GM19438 (cell line): ENCODE measurements around the gene PLEKHH2.
"Not testable (repeated sequence)": the region's sequence is repeated elsewhere in the genome, so short reads cannot be mapped to it uniquely, and the experiment has no call there.

Source experiments
- ATAC-seq: cut with Tn5 transposase; IDR thresholded peaks from one replicate; pipeline ENCODE4 v1.9.1; 2021; ENCODE audit warnings: low read depth; ENCODE audit not compliant: unreplicated experiment

PLEKHH2 gene

GRCh38 chr2:43636153-43636552, 907 bp upstream of the PLEKHH2 start:
- not testable (repeated sequence) for ATAC-seq

GRCh38 chr2:43636621-43637020, 439 bp upstream of the PLEKHH2 start:
- ATAC-seq: no peak

GRCh38 chr2:43642363-43642762, 5.3 kb downstream of the PLEKHH2 start:
- no peak for ATAC-seq

- no peak for ATAC-seq
Observed at GRCh38 chr2:43643680-43644079, 6.6 kb downstream of the PLEKHH2 start.

DNA sequence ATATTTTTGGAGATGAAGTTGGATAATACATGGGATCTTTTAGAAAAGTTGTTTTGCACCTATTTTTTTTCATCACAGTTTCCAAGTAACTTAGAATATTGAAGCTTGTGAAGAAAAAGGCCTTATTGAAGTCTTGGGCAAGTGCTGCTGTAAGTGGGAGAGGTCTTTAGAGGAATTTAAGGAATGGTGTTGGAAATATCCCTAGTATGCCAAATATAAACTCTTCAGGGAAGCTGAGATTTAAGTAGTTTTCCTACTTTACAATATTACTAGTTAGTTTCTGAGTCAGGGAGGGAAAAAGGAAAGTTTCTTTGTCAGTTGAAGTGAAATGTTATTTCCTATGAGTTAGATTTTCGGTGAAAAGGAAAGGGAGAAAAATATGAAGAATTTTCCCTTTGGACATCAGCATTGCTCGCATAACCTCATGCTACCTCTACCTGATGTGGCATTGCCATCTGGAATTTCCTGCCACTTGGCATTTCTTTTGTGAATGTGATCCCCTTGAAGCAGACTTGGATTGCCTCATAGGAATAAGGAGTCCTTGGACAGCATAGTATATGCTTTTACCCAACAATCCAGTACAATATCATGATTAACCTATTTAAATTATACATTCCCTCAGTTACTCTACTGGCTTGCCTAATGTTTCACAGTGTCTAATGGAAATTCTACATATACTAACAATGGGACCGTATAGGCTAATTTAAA, 12.1 kb downstream of the PLEKHH2 start:
- ATAC-seq: no peak

- ATAC-seq: no peak
Observed at GRCh38 chr2:43653506-43653905, 16.4 kb downstream of the PLEKHH2 start.

DNA sequence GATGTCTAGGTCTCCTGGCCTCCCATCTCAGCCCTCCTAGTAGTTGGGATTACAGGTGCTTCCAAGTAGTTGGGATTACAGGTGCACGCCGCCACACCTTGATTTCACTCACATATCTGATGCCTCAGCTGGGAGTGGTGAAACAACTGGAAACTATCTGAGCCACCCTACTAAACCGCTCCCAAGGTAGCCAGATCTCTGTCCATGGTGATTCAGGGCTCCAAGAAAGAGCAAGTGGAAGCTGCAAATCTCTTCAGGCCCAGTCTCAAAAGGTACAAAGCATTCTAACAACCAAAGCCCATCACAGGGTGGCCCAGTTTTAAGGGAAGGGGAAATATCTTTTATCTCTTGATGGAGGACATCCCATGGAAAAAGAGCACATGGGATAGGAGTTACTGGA, 20.2 kb downstream of the PLEKHH2 start:
- ATAC-seq: no peak

- no peak for ATAC-seq
Observed at GRCh38 chr2:43675646-43676321, 38.7 kb downstream of the PLEKHH2 start.

GRCh38 chr2:43676322-43677050, 39.4 kb downstream of the PLEKHH2 start, which contains the start of gene C1GALT1C1L:
C1GALT1C1L (minus strand) TSS chr2:43676429; CDS start chr2:43676322, 107 bp downstream.
- no peak for ATAC-seq

- ATAC-seq: not testable (repeated sequence)
Observed at GRCh38 chr2:43677783-43678182, 40.7 kb downstream of the PLEKHH2 start.

- ATAC-seq: no peak
Observed at GRCh38 chr2:43685357-43685756, 48.3 kb downstream of the PLEKHH2 start.

GRCh38 chr2:43689999-43690398, 52.9 kb downstream of the PLEKHH2 start:
- no peak for ATAC-seq

DNA sequence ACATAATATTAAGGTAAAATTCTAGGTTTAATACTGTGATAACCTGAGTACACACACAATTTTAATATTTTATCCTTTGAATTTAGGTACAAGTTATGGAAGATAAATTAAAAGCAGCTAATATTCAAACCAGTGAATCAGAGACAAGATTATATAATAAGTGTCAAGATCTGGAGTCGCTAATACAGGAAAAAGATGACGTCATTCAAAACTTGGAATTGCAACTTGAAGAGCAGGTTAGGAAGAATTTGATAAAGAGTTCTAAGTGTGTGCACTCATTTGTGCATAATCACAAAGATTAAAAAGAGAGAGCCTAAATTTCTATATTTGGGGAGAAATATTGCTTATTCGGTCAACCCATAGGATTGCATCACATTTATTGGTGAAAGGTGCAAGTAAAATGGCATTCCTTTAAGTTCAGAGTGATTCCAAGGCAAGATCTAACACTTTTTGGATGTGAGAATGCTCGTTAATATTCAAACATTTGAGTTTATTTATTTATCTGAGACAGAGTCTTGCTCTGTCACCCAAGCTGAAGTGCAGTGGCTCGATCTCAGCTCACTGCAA, 55.5 kb downstream of the PLEKHH2 start:
- no peak for ATAC-seq

- ATAC-seq: not testable (repeated sequence)
Observed at GRCh38 chr2:43698140-43698539, 61.1 kb downstream of the PLEKHH2 start.

DNA sequence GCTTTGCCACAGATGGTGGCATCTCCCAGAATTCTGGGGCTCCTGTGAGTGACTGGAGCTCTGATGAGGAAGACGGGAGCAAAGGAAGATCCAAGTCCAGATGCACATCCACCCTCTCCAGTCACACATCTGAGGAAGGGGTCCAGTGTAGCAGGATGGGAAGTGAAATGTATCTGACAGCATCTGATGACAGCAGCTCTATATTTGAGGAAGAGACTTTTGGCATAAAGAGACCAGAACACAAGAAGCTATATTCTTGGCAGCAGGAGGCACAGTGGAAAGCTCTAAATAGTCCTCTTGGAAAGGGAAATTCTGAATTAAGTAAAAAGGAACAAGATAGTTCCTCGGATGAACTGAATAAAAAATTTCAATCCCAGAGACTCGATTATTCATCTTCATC, 62.7 kb downstream of the PLEKHH2 start:
- no peak for ATAC-seq

DNA sequence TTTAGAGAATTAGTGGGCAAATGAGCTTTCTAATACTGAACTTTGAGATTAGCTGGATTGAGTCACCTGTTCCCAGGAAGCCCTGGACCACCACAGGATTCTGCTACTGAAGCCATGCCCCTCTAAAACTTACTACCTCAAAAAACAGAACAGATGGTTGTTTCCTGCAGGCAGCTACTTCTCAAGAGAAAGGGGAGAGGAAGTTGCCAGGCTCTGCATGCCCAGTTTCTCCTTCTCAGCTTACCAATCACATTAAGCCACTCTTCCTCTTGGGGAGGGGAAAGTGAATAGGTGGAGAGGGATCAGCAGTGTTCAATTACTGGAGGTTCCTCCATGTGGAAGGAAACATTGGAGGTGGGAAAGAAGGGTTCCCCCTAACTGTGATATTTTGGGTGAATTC, 64.1 kb downstream of the PLEKHH2 start:
- no peak for ATAC-seq

DNA sequence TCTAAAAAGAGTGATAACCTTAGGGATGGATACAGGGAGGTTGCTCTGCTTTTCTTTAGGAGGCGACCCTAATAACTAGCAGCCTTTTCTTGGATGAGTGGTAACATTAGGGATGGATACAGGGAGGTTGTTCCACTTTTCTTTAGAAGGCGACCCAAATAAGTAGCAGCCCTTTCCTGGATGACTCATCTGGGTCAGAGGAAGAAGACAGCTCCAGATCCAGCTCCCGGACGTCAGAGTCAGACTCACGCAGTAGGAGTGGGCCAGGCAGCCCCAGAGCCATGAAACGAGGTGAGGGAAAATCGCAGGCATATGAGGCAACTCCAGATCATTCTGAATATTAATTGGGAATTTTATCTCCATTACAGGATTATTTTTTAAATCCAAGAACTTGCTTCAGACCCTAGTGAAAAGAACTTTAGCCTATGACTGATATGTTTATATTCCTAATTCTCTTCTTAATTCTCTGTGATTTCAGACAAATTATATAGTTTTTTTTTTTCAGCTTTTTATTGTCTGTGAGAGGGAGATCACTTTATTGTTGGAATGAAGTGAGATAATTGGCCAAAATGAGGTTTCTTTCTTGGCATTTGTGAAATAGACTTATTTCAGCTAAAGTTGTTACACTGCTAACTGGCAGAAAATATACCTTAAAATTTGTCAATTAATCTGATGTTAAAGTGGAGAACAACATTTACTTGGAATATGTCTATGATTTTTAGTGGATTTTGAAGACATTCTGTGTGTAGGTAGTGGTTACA, 70.4 kb downstream of the PLEKHH2 start:
- ATAC-seq: no peak

- ATAC-seq: no peak
Observed at GRCh38 chr2:43708178-43708577, 71.1 kb downstream of the PLEKHH2 start.

DNA sequence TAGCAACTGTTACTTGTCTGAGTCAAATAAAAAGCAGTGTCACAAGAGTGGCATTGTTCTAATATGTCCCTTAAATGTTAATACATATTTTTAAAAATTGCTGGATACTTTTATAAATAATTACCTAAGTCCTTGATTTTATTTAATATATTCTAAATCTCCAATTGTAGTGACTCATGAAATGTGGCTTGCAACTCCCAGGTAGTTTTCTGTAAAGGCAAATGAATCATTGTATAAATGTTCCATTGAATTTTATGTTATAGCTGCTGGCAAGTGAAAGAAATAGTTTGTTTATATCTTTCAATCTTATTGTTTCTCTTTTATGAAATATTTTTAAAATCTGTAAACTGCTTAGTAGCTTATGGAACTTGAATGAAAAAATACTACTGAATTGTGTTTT, 71.8 kb downstream of the PLEKHH2 start:
- ATAC-seq: no peak

- no peak for ATAC-seq
Observed at GRCh38 chr2:43710866-43711265, 73.8 kb downstream of the PLEKHH2 start.
